Sigmoid colon (tissue), 7 donors: Measurements from ENCODE around the gene SPINT1. TPM values are rescaled to one million over a fixed set of nuclear protein-coding genes. Genes with fewer than 3 reads are reported as not detected.
"Not testable (repeated sequence)": the region's sequence is repeated elsewhere in the genome, so short reads cannot be mapped to it uniquely, and the experiment has no call there.

ENCODE experiments used
- DNase-seq: peaks from one replicate; pipeline ENCODE4 v3.0.0-alpha.2; 2019
- H3K27ac ChIP-seq, 4 donors: fragments of 200-600 bp; sonication (generic); one replicate each; pipeline ENCODE4 v1.5.1; 2016 to 2019; ENCODE audit warnings: mild to moderate bottlenecking in 1 of 4
- H3K27me3 ChIP-seq, 3 donors: fragments of 200-600 bp; sonication (generic); one replicate each; pipeline ENCODE4 v1.5.1; 2019; ENCODE audit warnings: mild to moderate bottlenecking in 1 of 3
- H3K36me3 ChIP-seq, 4 donors: fragments of 200-600 bp; sonication (generic); one replicate each; pipeline ENCODE4 v1.5.1; 2016 to 2019
- H3K4me1 ChIP-seq, 4 donors: fragments of 200-600 bp; sonication (generic); one replicate each; pipeline ENCODE4 v1.5.1; 2017 to 2019
- H3K4me3 ChIP-seq, 4 donors: fragments of 200-600 bp; sonication (generic); one replicate each; pipeline ENCODE4 v1.5.1; 2017 to 2019; ENCODE audit warnings: mild to moderate bottlenecking in 2 of 4, moderate library complexity in 1 of 4
- H3K9me3 ChIP-seq, 4 donors: fragments of 200-600 bp in 3 of 4; sonication (generic) in 3 of 4; one replicate each; pipeline versions ENCODE4 v1.5.1 to v1.6.1; 2013 to 2019
- CTCF ChIP-seq, 4 experiments: fragments of 450-650 bp in 3 of 4; fragments of 200-600 bp in 1 of 4; IDR thresholded peaks; one replicate each; pipeline ENCODE4 v1.5.1; 2016 to 2019; ENCODE audit warnings: antibody characterized with exemption in 4 of 4, mild to moderate bottlenecking in 3 of 4, moderate library complexity in 2 of 4
- EP300 ChIP-seq, 4 donors: sonication (generic); formaldehyde crosslinking; IDR thresholded peaks; one replicate each; pipeline ENCODE4 v1.6.1; 2017; ENCODE audit warnings: antibody characterized with exemption in 4 of 4
- POLR2A ChIP-seq, 2 donors: fragments of 450-650 bp; IDR thresholded peaks; one replicate each; pipeline ENCODE4 v1.6.1; 2016; ENCODE audit warnings: antibody characterized with exemption in 2 of 2, mild to moderate bottlenecking in 2 of 2, moderate library complexity in 2 of 2
- POLR2AphosphoS5 ChIP-seq, 4 donors: sonication (generic); formaldehyde crosslinking; IDR thresholded peaks; one replicate each; pipeline ENCODE4 v1.6.1; 2017; ENCODE audit warnings: antibody characterized with exemption in 4 of 4
- WGBS, 2 donors: extraction: QIAGEN DNeasy Blood & Tissue Kit; methylation state at CpG; one replicate each; pipeline ENCODE4 v1.1.7; 2013; 5-methylcytosine and 5-hydroxymethylcytosine counted together
- intact Hi-C: fragments of 100-400 bp; cut with DNase I; formaldehyde crosslinking; loops from one replicate; pipeline ENCODE4 v1.15.1; 2023
- polyA plus RNA-seq, 3 donors: library from polyadenylated mRNA; stranded (reverse); fragments of 200-250 nt; gene quantifications; one replicate each; pipeline ENCODE4 v1.2.3, GENCODE V29; 2013
- total RNA-seq, 4 donors: library from RNA; depleted of rRNA; stranded (reverse); fragments of >200 nt; gene quantifications; one replicate each; pipeline ENCODE4 v1.1.0, GENCODE V29; 2016
- donor health status: healthy with polysubstance abuse.
- donor health status: Bipolar disorder and iron deficiency.
- donor health status: healthy.

Gene SPINT1
- total and polyA plus RNA-seq, 7 donors, result 1.1 to 146 (median 3.8) TPM

- H3K9me3 ChIP-seq, result no peaks in the 10 kb centered on the region
- peaks cover 0 to 8% (median 3%) of the 10 kb centered on the region in 4 donors for H3K4me1 ChIP-seq
- H3K36me3 ChIP-seq, result no peaks in the 10 kb centered on the region
- intact Hi-C loops, result no loop called here
- no peak for DNase-seq
- no peak overlapping the region for H3K4me3 ChIP-seq
- 51 to 74% methylated on average over 10 of the region's 10 CpGs for WGBS, 2 donors
- TF ChIP-seq CTCF (IDR thresholded peaks at IDR 0.05) (no peak), POLR2AphosphoS5 (IDR thresholded peaks at IDR 0.05) (no peak), EP300 (IDR thresholded peaks at IDR 0.05) (no peak), POLR2A (IDR thresholded peaks at IDR 0.05) (no peak)
- no peak overlapping the region for H3K27ac ChIP-seq
- H3K27me3 ChIP-seq, result peaks cover 0 to 30% (median 10%) of the 10 kb centered on the region in 3 donors
Observed at GRCh38 chr15:40858706-40859105, 14.9 kb downstream of the SPINT1 start.

GRCh38 chr15:40859206-40859851, 15.5 kb downstream of the SPINT1 start:
- Histone ChIP-seq H3K9me3 (no peaks in the 10 kb centered on the region), H3K27ac (no peak overlapping the region), H3K27me3 (peaks cover 0 to 36% (median 13%) of the 10 kb centered on the region in 3 donors), H3K36me3 (no peaks in the 10 kb centered on the region), H3K4me3 (no peak overlapping the region), H3K4me1 (peaks cover 0 to 8% (median 3%) of the 10 kb centered on the region in 4 donors)
- 35 to 44% methylated on average over 18 of the region's 18 CpGs for WGBS, 2 donors
- no peak for TF ChIP-seq EP300 (IDR thresholded peaks at IDR 0.05)
- peak in 3 of 4 experiments; percentile 30 to 55 (median 53) for TF ChIP-seq CTCF (IDR thresholded peaks at IDR 0.05)
- intact Hi-C loops, result no loop called here
- DNase-seq, result no peak

- H3K36me3 ChIP-seq, H3K4me3 ChIP-seq, H3K4me1 ChIP-seq, DNase-seq, H3K27ac ChIP-seq, H3K9me3 ChIP-seq, intact Hi-C loops: not testable (repeated sequence)
- peaks cover 0 to 39% (median 17%) of the 10 kb centered on the region in 3 donors for H3K27me3 ChIP-seq
- WGBS, 2 donors, result 57 to 78% methylated on average over 4 of the region's 4 CpGs
Observed at GRCh38 chr15:40861147-40861546, 17.3 kb downstream of the SPINT1 start.

- 23 to 61% methylated on average over 4 of the region's 4 CpGs for WGBS, 2 donors
- H3K27ac ChIP-seq, result no peak overlapping the region
- no peak for TF ChIP-seq CTCF (IDR thresholded peaks at IDR 0.05)
- no peak for TF ChIP-seq EP300 (IDR thresholded peaks at IDR 0.05)
- no peak for TF ChIP-seq POLR2AphosphoS5 (IDR thresholded peaks at IDR 0.05)
- TF ChIP-seq POLR2A (IDR thresholded peaks at IDR 0.05), result no peak
- peaks cover 0 to 38% (median 14%) of the 10 kb centered on the region in 3 donors for H3K27me3 ChIP-seq
- no peak for DNase-seq
- no peak overlapping the region for H3K4me3 ChIP-seq
- H3K36me3 ChIP-seq, result no peaks in the 10 kb centered on the region
- no peaks in the 10 kb centered on the region for H3K4me1 ChIP-seq
- intact Hi-C loops, result no loop called here
- H3K9me3 ChIP-seq, result no peaks in the 10 kb centered on the region
Observed at GRCh38 chr15:40863660-40864270, 19.9 kb downstream of the SPINT1 start.

GRCh38 chr15:40867199-40867598, 23.4 kb downstream of the SPINT1 start:
- no peaks in the 10 kb centered on the region for H3K4me1 ChIP-seq
- TF ChIP-seq EP300 (IDR thresholded peaks at IDR 0.05) (no peak), POLR2A (IDR thresholded peaks at IDR 0.05) (no peak), CTCF (IDR thresholded peaks at IDR 0.05) (no peak)
- intact Hi-C loops, result no loop called here
- 97% methylated on average over 4 of the region's 4 CpGs for WGBS, 2 donors
- H3K27ac ChIP-seq, result no peak overlapping the region
- no peaks in the 10 kb centered on the region for H3K36me3 ChIP-seq
- H3K4me3 ChIP-seq, result no peak overlapping the region
- H3K9me3 ChIP-seq, result no peaks in the 10 kb centered on the region
- peaks cover 0 to 39% (median 15%) of the 10 kb centered on the region in 3 donors for H3K27me3 ChIP-seq
- no peak for DNase-seq
